CD14-positive monocyte (primary cell): ENCODE measurements around the gene ALKBH4. TPM values are rescaled to one million over a fixed set of nuclear protein-coding genes. Genes with fewer than 3 reads are reported as not detected.
"Not testable (repeated sequence)": the region's sequence is repeated elsewhere in the genome, so short reads cannot be mapped to it uniquely, and the experiment has no call there.

Source experiments
- DNase-seq, 3 donors: peaks; one replicate each; pipeline ENCODE4 v3.0.0-alpha.2; 2011 to 2022
- H2AFZ ChIP-seq: 2 replicates; pipeline ENCODE4 v1.6.0; 2012; ENCODE audit warnings: mild to moderate bottlenecking, low read depth, low read length, inconsistent platforms; ENCODE audit not compliant: insufficient read depth, poor library complexity, severe bottlenecking
- H3K27ac ChIP-seq, 2 donors: 1 replicate in 1 of 2; 2 replicates in 1 of 2; pipeline ENCODE4 v1.5.1; 2012 to 2013; ENCODE audit warnings: low read length in 2 of 2, control low read depth in 1 of 2, inconsistent platforms in 1 of 2, low read depth in 1 of 2, mild to moderate bottlenecking in 1 of 2
- H3K27me3 ChIP-seq, 2 donors: one replicate each; pipeline versions ENCODE4 v1.6.0 to v1.6.1; 2011 to 2013; ENCODE audit warnings: low read length in 2 of 2; ENCODE audit not compliant: control insufficient read depth in 2 of 2, insufficient read depth in 2 of 2
- H3K36me3 ChIP-seq, 2 donors: replicated peaks in 1 of 2; 1 replicate in 1 of 2; 2 replicates in 1 of 2; pipeline versions ENCODE4 v1.5.1 to v1.6.1; 2012 to 2013; ENCODE audit warnings: low read length in 2 of 2, control low read depth in 1 of 2, inconsistent platforms in 1 of 2, mild to moderate bottlenecking in 1 of 2; ENCODE audit not compliant: insufficient read depth in 2 of 2, control insufficient read depth in 1 of 2
- H3K4me1 ChIP-seq, 2 donors: 1 replicate in 1 of 2; 2 replicates in 1 of 2; pipeline versions ENCODE4 v1.5.1 to v1.6.1; 2012 to 2013; ENCODE audit warnings: low read length in 2 of 2, control low read depth in 1 of 2, inconsistent platforms in 1 of 2, mild to moderate bottlenecking in 1 of 2, moderate library complexity in 1 of 2; ENCODE audit not compliant: insufficient read depth in 2 of 2, control insufficient read depth in 1 of 2
- H3K4me2 ChIP-seq: replicated peaks from 2 replicates; pipeline ENCODE3; 2012; ENCODE audit warnings: low read length, moderate library complexity, mild to moderate bottlenecking; ENCODE audit not compliant: poor library complexity, severe bottlenecking; ENCODE audit errors: extremely low read depth
- H3K4me3 ChIP-seq, 3 experiments: fragments of 200-600 bp in 1 of 3; sonication (generic) in 1 of 3; replicated peaks in 1 of 3; 1 replicate in 2 of 3; 2 replicates in 1 of 3; pipeline ENCODE4 v1.5.1; 2011 to 2013; ENCODE audit warnings: low read length in 3 of 3, mild to moderate bottlenecking in 3 of 3, control low read depth in 2 of 3, low read depth in 2 of 3, inconsistent platforms in 1 of 3, moderate library complexity in 1 of 3
- H3K79me2 ChIP-seq: 2 replicates; pipeline ENCODE4 v1.6.0; 2012; ENCODE audit warnings: mild to moderate bottlenecking, control low read depth, inconsistent platforms, low read length, moderate library complexity; ENCODE audit not compliant: insufficient read depth
- H3K9ac ChIP-seq: 2 replicates; pipeline ENCODE4 v1.6.0; 2017; ENCODE audit warnings: low read length, mild to moderate bottlenecking; ENCODE audit not compliant: insufficient read depth, poor library complexity, severe bottlenecking
- H3K9me3 ChIP-seq, 2 donors: replicated peaks in 1 of 2; 1 replicate in 1 of 2; 2 replicates in 1 of 2; pipeline versions ENCODE4 v1.5.1 to v1.6.1; 2012 to 2013; ENCODE audit warnings: low read length in 2 of 2, control low read depth in 1 of 2; ENCODE audit not compliant: control insufficient read depth in 1 of 2, insufficient read depth in 1 of 2
- H4K20me1 ChIP-seq: 2 replicates; pipeline ENCODE4 v1.6.0; 2012; ENCODE audit warnings: mild to moderate bottlenecking, low read length, control low read depth, moderate library complexity; ENCODE audit not compliant: insufficient read depth
- H3K27ac Mint-ChIP-seq, 7 donors: one replicate each; pipeline ENCODE4 v1.8.0; 2020; ENCODE audit warnings: mild to moderate bottlenecking in 7 of 7, mixed read lengths in 7 of 7, moderate library complexity in 6 of 7, inconsistent platforms in 2 of 7
- H3K27me3 Mint-ChIP-seq, 3 donors: one replicate each; pipeline ENCODE4 v1.8.0; 2021 to 2022; ENCODE audit warnings: low read depth in 3 of 3, mild to moderate bottlenecking in 3 of 3, mixed read lengths in 3 of 3, moderate library complexity in 3 of 3, inconsistent platforms in 1 of 3
- H3K36me3 Mint-ChIP-seq, 2 donors: one replicate each; pipeline ENCODE4 v1.8.0; 2020; ENCODE audit warnings: mixed read lengths in 2 of 2, inconsistent platforms in 1 of 2, mild to moderate bottlenecking in 1 of 2
- H3K4me1 Mint-ChIP-seq: one replicate; pipeline ENCODE4 v1.8.0; 2020; ENCODE audit warnings: mild to moderate bottlenecking, mixed read lengths
- H3K4me3 Mint-ChIP-seq, 2 donors: one replicate each; pipeline ENCODE4 v1.8.0; 2020; ENCODE audit warnings: mild to moderate bottlenecking in 2 of 2, mixed read lengths in 2 of 2, moderate library complexity in 1 of 2
- H3K9me3 Mint-ChIP-seq, 7 donors: one replicate each; pipeline ENCODE4 v1.8.0; 2020 to 2022; ENCODE audit warnings: mixed read lengths in 7 of 7, mild to moderate bottlenecking in 6 of 7, moderate library complexity in 6 of 7, inconsistent platforms in 2 of 7
- WGBS: methylation state at CpG from one replicate; pipeline ENCODE4 v1.1.5; 2013; ENCODE audit warnings: missing lambda C conversion rate; ENCODE audit not compliant: insufficient coverage; 5-methylcytosine and 5-hydroxymethylcytosine counted together
- intact Hi-C, 2 donors: fragments of 100-400 bp; cut with micrococcal nuclease; formaldehyde crosslinking; loops; one replicate each; pipeline versions ENCODE4 v1.15.0 to v1.15.1; 2023
- polyA plus RNA-seq, 3 donors: library from polyadenylated mRNA; depleted of rRNA in 1 of 3; unstranded in 2 of 3; stranded (reverse) in 1 of 3; fragments of 300-500 nt in 2 of 3; fragments of >200 nt in 1 of 3; fragmentation: Illumina TruSeq in 2 of 3; gene quantifications; 1 replicate in 2 of 3; 2 replicates in 1 of 3; pipeline ENCODE4 v1.2.3, GENCODE V29; 2012 to 2021

ALKBH4 gene
- polyA plus RNA-seq, 3 donors = 2.9 to 11.8 (median 9.7) TPM

GRCh38 chr7:102494026-102494425, 29.4 kb upstream of the ALKBH4 start:
- H3K27ac Mint-ChIP-seq, H2AFZ ChIP-seq, H3K4me3 Mint-ChIP-seq, H3K4me3 ChIP-seq, H3K36me3 Mint-ChIP-seq, H3K36me3 ChIP-seq, H3K27me3 ChIP-seq, H3K27ac ChIP-seq, DNase-seq, H3K4me1 ChIP-seq, H3K4me2 ChIP-seq, H4K20me1 ChIP-seq, H3K9ac ChIP-seq, H3K79me2 ChIP-seq, H3K27me3 Mint-ChIP-seq, H3K4me1 Mint-ChIP-seq, H3K9me3 ChIP-seq, H3K9me3 Mint-ChIP-seq, intact Hi-C loops: not testable (repeated sequence)
- WGBS = no CpG with 5 or more reads among the region's 15 CpGs

GRCh38 chr7:102493220-102493935, 28.7 kb upstream of the ALKBH4 start:
- H2AFZ ChIP-seq, H4K20me1 ChIP-seq, DNase-seq, H3K9me3 Mint-ChIP-seq, H3K27ac ChIP-seq, H3K4me1 Mint-ChIP-seq, H3K27ac Mint-ChIP-seq, intact Hi-C loops, H3K36me3 ChIP-seq, H3K4me3 Mint-ChIP-seq, H3K4me3 ChIP-seq, H3K27me3 Mint-ChIP-seq, H3K36me3 Mint-ChIP-seq, H3K4me2 ChIP-seq, H3K9me3 ChIP-seq, H3K79me2 ChIP-seq, H3K4me1 ChIP-seq, H3K27me3 ChIP-seq, H3K9ac ChIP-seq: not testable (repeated sequence)
- WGBS = no CpG with 5 or more reads among the region's 33 CpGs

GRCh38 chr7:102490529-102491075, 25.9 kb upstream of the ALKBH4 start:
- H3K4me1 Mint-ChIP-seq, H3K9me3 Mint-ChIP-seq, H3K9me3 ChIP-seq, H3K4me2 ChIP-seq, intact Hi-C loops, H3K4me3 ChIP-seq, H3K27me3 ChIP-seq, H3K4me3 Mint-ChIP-seq, H2AFZ ChIP-seq, H3K36me3 Mint-ChIP-seq, H3K79me2 ChIP-seq, DNase-seq, H4K20me1 ChIP-seq, H3K9ac ChIP-seq, H3K27ac ChIP-seq, H3K27me3 Mint-ChIP-seq, H3K4me1 ChIP-seq, H3K36me3 ChIP-seq: not testable (repeated sequence)
- no CpG with 5 or more reads among the region's 12 CpGs for WGBS
- H3K27ac Mint-ChIP-seq = peak overlapping the region in 1 of 7 donors; percentile 30

GRCh38 chr7:102484317-102484716, 19.7 kb upstream of the ALKBH4 start:
- H3K27me3 Mint-ChIP-seq, H3K9me3 Mint-ChIP-seq, H3K27me3 ChIP-seq, H4K20me1 ChIP-seq, H3K27ac ChIP-seq, H3K4me2 ChIP-seq, H3K36me3 Mint-ChIP-seq, H3K9me3 ChIP-seq, H3K9ac ChIP-seq, intact Hi-C loops, H3K4me3 Mint-ChIP-seq, DNase-seq, H3K36me3 ChIP-seq, H3K4me1 Mint-ChIP-seq, H3K27ac Mint-ChIP-seq, H3K4me1 ChIP-seq, H2AFZ ChIP-seq, H3K4me3 ChIP-seq, H3K79me2 ChIP-seq: not testable (repeated sequence)
- no CpG with 5 or more reads among the region's 5 CpGs for WGBS
